Right cardiac atrium (tissue), 5 donors: ENCODE measurements around the gene ATP5F1A. TPM values are rescaled to one million over a fixed set of nuclear protein-coding genes. Genes with fewer than 3 reads are reported as not detected.
A peak's percentile ranks its signal among the peaks of the same experiment; 100 is the strongest.

Source experiments
- ATAC-seq, 2 donors: fragments of 200-7000 bp; cut with Tn5 transposase; one replicate each; pipeline versions ENCODE4 v1.8.0 to v1.9.1; 2020; ENCODE audit warnings: moderate library complexity in 2 of 2, mild to moderate bottlenecking in 1 of 2
- DNase-seq, 3 donors: peaks; one replicate each; pipeline ENCODE4 v3.0.0-alpha.2; 2020
- H3K27ac ChIP-seq: one replicate; pipeline ENCODE4 v1.5.1; 2013; ENCODE audit warnings: mild to moderate bottlenecking, low read length, control low read depth, moderate library complexity
- H3K27me3 ChIP-seq: one replicate; pipeline ENCODE4 v1.6.1; 2013; ENCODE audit not compliant: control insufficient read depth, insufficient read depth
- H3K4me1 ChIP-seq: one replicate; pipeline ENCODE4 v1.6.1; 2013; ENCODE audit warnings: low read length; ENCODE audit not compliant: control insufficient read depth, insufficient read depth
- H3K4me3 ChIP-seq: one replicate; pipeline ENCODE4 v1.5.1; 2013; ENCODE audit warnings: low read length, control low read depth
- H3K9me3 ChIP-seq: one replicate; pipeline ENCODE4 v1.6.1; 2013; ENCODE audit warnings: low read length; ENCODE audit not compliant: control insufficient read depth
- WGBS: extraction: QIAGEN DNeasy Blood & Tissue Kit; methylation state at CpG from one replicate; pipeline ENCODE4 v1.1.7; 2013; 5-methylcytosine and 5-hydroxymethylcytosine counted together
- intact Hi-C, 4 donors: fragments of 100-400 bp; cut with DNase I; formaldehyde crosslinking; loops; one replicate each; pipeline versions ENCODE4 v1.11.0 to v1.14.0; 2022 to 2023
- polyA plus RNA-seq: library from polyadenylated mRNA; stranded (reverse); fragments of 200-250 nt; gene quantifications from one replicate; pipeline ENCODE4 v1.2.3, GENCODE V29; 2013
- total RNA-seq, 4 donors: library from RNA; stranded (reverse); fragmentation: NEBNext Ultra II Directional; extraction: Animal tissue kit (Norgen Biotek cat#: 25700); gene quantifications; one replicate each; pipeline ENCODE4 v1.2.1, GENCODE V29; 2021
- donor health status: healthy with polysubstance abuse.
- donor health status: DM: no; HTN: yes; CAD: no.
- donor health status: DM: no; HTN: no; CAD: no.
- donor health status: DM: no; HTN: yes; CAD: no; lungs with severe emphysema.
- donor health status: DM: yes; HTN: yes; CAD: no.

Gene ATP5F1A
- total and polyA plus RNA-seq, 5 donors = 1,050 to 1,401 (median 1,187) TPM

DNA sequence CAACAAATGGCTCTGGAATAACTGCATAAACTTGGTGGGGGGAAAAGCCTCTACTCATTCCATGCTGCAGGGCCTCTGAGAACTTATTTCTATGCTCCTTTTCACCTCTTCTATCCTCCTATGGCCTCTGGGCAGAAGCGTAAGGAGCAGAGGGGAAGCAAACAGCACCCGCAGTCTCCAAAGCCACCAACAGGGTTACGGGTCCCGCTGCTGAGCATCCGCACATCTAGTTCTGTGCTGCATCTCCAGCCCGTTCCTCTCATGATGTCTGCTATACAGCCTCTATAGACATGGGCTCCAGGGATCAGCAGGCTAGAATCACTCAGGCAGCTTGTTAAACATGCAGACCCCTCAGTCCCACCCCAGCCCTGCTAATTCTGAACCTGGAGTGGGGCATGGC is 52.0 kb downstream of the ATP5F1A start:
- DNase-seq = no peak
- Histone ChIP-seq H3K9me3 (no peaks in the 10 kb centered on the region), H3K27me3 (no peaks in the 10 kb centered on the region), H3K27ac (no peak overlapping the region), H3K4me1 (no peaks in the 10 kb centered on the region), H3K4me3 (no peak overlapping the region)
- WGBS = 91% methylated on average over 6 of the region's 6 CpGs
- intact Hi-C loops = no loop called here
- no peak for ATAC-seq

DNA sequence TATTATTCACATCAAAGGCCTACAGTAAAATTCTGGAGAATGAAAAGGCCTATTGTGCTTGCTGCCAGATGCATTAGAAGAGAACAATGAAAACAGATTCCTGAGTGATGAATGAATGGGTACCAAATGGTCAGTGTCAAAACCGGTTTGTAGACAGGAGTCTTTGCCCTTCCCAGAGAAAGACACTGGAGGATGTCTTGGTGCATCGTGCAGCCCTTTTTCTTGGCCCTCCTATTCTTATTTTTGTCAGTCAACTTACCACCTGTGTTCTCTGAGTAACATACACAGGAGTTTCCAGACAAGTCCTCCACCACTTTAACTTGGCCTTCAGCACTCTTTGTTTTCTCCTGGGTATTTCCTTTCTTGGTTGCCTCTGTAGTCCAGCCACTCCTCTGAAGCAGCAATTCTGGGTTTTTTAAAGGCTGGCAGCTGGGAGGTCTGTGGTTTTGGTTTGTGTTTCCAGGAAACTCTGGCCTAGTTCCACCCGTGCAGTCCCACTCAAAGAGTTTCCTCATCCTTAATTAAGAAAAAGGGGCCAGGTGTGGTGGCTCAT is 55.4 kb downstream of the ATP5F1A start:
- Histone ChIP-seq H3K4me1 (no peaks in the 10 kb centered on the region), H3K4me3 (no peak overlapping the region), H3K27me3 (no peaks in the 10 kb centered on the region), H3K27ac (no peak overlapping the region), H3K9me3 (no peaks in the 10 kb centered on the region)
- 57% methylated on average over 3 of the region's 3 CpGs for WGBS
- no peak for DNase-seq
- intact Hi-C loops = no loop called here
- no peak for ATAC-seq

DNA sequence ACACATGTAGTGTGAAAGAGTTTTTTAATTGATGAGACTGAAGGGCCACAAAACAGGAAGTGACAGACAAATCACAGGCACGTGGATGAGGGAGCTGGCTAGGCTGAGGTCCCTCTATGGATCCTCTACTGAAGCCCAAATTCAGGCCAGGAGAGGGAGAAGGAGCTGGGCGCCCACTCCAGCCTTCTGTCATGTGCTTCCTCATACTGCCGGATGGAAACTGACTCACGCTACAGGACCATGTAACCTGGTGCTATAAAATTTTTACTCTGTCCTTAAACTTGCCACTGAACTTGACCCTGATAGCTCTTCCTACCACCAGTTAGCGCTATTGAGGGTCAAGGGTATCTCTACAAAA is 57.4 kb downstream of the ATP5F1A start:
- 80% methylated on average over 5 of the region's 5 CpGs for WGBS
- H3K4me1 ChIP-seq = no peaks in the 10 kb centered on the region
- no peak overlapping the region for H3K4me3 ChIP-seq
- DNase-seq (peak in 1 of 3 donors; percentile 54), ATAC-seq (no peak)
- no peak overlapping the region for H3K27ac ChIP-seq
- H3K27me3 ChIP-seq = no peaks in the 10 kb centered on the region
- intact Hi-C loops = no loop called here
- no peaks in the 10 kb centered on the region for H3K9me3 ChIP-seq

DNA sequence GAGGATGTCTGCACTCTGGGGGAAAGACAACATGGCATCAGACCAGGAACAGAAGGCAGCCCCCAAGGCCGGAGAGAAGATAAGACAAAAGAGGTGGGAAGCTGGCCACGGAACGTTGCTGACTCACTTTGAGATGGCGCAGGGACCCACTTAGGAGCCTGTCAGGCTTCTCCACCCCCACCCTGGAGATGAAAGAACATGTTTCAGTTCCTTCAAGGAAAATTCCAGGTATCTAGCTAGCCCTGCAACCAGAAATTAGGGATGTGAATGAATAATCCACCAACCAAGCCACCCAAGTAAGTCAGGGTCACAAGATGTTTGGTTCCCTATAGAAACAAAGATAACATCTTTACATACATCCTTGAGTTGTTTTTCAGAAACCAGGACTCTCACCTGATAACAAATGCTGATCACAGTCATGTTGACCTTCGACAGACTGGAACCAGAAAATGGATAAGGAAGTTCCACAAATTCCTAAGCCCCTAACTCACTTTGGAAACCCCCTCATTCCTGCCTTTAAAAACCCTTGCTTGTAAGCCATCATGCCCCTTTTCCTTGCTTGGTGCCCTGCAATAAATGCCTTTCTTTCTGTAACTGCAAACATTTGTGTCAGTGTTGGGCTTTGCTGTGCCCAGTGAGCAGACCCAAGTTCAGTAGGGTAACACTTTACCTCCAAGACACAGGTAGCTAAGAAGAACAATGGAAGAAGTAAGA is 57.9 kb downstream of the ATP5F1A start:
- intact Hi-C loops = no loop called here
- 58% methylated on average over 5 of the region's 5 CpGs for WGBS

DNA sequence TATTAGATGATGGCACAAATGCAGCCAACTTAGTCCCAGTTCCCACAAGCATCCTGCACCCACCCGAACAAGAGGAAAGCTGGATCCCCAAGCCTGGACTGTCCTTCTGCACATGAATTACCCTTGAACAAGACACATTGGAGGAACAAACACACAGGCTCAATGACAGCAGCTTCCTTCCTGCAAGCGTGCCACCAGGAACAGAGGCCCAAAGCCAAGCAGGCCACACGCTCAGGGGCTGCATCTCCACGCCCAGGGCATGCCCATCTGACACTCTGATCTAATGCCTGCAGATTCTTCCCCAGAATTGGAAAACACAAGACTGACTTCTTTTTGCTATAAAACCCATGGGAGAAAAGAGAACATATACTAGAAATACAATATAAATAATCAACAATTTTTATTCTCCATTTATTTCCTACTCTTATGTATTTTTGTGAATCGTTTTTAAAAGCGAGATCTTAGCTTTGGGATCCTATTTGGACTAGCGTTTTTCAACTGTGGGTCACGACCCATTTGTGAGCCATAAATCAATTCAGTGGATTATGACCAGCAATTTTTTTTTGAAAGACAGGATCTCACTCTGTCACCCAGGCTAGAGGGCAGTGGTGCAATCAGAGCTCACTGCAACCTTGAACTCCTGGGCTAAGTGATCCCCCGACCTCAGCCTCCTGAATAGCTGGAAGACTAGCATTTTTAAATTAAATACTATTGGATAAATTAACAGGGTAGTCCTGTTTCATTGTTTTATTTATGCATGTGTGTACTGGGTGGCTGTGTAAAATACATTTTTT is 60.4 kb downstream of the ATP5F1A start:
- H3K9me3 ChIP-seq = no peaks in the 10 kb centered on the region
- no peaks in the 10 kb centered on the region for H3K27me3 ChIP-seq
- intact Hi-C loops = no loop called here
- H3K27ac ChIP-seq = no peak overlapping the region
- ATAC-seq (peak in 1 of 2 donors; percentile 43), DNase-seq (peak in 1 of 3 donors; percentile 66)
- no peak overlapping the region for H3K4me3 ChIP-seq
- 72% methylated on average over 9 of the region's 9 CpGs for WGBS
- H3K4me1 ChIP-seq = no peaks in the 10 kb centered on the region

More for the DNA sequence above, 57.9 kb downstream of the ATP5F1A start:
- no peak overlapping the region for H3K4me3 ChIP-seq
- H3K27me3 ChIP-seq = no peaks in the 10 kb centered on the region
- DNase-seq (no peak), ATAC-seq (no peak)
- H3K9me3 ChIP-seq = no peaks in the 10 kb centered on the region
- H3K27ac ChIP-seq = no peak overlapping the region
- H3K4me1 ChIP-seq = no peaks in the 10 kb centered on the region

DNA sequence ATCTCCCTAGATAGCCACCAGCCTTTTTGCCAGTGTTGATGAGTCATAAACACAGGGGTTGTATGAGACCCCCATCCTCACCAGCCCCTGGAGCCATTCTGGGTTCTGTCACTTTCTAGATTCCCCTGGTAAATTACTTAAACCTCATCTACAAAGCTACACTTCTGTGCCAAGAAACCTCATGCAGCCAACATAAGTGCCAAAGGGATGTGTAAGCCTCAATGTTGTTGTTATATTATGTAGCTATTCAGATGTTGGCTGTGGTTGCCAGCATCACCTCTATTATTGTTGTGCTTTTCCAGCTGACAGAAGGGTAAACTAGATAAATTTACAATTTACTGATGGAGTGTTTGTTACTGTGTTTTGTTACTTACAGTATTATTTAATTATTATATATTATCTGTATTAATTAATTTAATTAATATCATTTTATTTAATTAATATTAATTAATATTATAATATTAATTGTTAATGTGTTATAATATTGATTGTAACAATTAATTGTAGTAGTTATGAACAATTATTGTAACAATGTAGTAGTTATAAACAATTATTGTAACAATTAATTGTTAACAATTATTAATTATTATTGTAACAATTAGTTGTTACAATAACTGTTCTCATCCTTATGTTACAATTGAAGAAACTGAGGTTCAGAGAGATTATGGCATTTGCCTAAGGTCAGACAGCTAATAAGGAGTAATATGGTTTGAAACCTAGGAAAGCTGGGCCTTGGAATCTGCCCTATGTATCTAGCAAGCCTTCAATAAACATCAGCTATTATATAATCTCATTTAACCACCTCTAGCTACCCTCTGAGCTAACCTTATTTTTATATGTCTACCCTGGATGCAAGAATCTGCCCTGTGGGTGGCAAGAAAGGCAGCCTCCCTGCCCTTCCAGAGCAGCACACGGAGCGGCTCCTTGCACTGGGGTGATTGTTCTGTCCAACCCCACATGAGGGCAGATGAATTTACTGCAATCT is 62.1 kb downstream of the ATP5F1A start:
- WGBS = 97% methylated on average over 2 of the region's 2 CpGs
- intact Hi-C loops = no loop called here

DNA sequence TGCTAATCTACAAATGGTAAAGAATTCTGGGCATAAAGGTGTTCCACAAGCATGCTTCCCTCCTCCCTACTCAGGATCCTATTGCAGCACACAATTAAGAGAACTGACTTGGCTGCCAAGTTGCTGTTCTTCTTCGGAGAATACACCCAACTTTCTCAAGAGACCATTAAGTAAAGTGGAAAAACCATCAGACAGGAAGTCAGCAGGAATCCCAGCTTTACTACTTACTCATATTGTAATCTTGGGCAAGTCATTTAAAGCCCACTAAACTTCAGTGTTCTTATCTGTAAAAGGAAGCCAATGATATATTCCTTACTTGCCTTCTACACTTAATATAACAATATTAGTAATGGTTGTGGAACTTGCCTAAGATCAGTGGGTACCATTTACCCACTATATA is 63.9 kb downstream of the ATP5F1A start:
- ATAC-seq (peak in 1 of 2 donors; percentile 37), DNase-seq (no peak)
- 39% methylated on average over 1 of the region's 1 CpG for WGBS
- no peaks in the 10 kb centered on the region for H3K4me1 ChIP-seq
- no peak overlapping the region for H3K27ac ChIP-seq
- no peak overlapping the region for H3K4me3 ChIP-seq
- no peaks in the 10 kb centered on the region for H3K9me3 ChIP-seq
- H3K27me3 ChIP-seq = no peaks in the 10 kb centered on the region
- intact Hi-C loops = no loop called here

More for the DNA sequence above, 62.1 kb downstream of the ATP5F1A start:
- no peaks in the 10 kb centered on the region for H3K4me1 ChIP-seq
- DNase-seq = no peak
- no peak overlapping the region for H3K4me3 ChIP-seq
- no peaks in the 10 kb centered on the region for H3K27me3 ChIP-seq
- H3K27ac ChIP-seq = no peak overlapping the region
- H3K9me3 ChIP-seq = no peaks in the 10 kb centered on the region
- no peak for ATAC-seq

DNA sequence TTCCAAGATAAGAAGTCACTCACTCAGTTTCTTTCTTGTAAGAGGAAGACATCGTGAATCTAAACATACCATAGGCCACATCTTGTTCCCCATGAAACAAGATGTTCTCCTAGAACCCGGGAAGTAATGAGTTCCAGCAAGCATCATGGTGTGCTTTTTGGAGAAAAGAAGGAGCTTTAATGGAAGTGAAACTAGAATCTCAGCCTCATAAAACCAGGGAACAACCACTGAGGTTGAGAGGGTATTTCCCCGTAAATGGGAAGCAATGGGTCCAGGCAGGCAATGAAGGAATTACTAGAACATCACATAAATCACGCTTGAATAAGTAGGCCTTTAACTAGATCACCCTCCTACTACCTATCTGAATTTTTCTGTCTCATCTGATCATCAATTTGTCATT is 66.4 kb downstream of the ATP5F1A start:
- Histone ChIP-seq H3K4me1 (no peaks in the 10 kb centered on the region), H3K27me3 (no peaks in the 10 kb centered on the region), H3K4me3 (no peak overlapping the region), H3K9me3 (no peaks in the 10 kb centered on the region), H3K27ac (no peak overlapping the region)
- no peak for ATAC-seq
- intact Hi-C loops = no loop called here
- DNase-seq = no peak
- WGBS = 90% methylated on average over 4 of the region's 4 CpGs
